Mucosa of rectum (tissue), 2 donors: ENCODE measurements around the gene INVS.

Experiments
- H3K27ac ChIP-seq, 2 donors: one replicate each; pipeline ENCODE4 v1.7.0; 2013; ENCODE audit warnings: inconsistent platforms in 2 of 2, low read depth in 2 of 2, low read length in 2 of 2
- H3K27me3 ChIP-seq, 2 donors: one replicate each; pipeline ENCODE4 v1.7.0; 2013; ENCODE audit warnings: low read length in 2 of 2; ENCODE audit not compliant: control insufficient read depth in 2 of 2, insufficient read depth in 2 of 2
- H3K36me3 ChIP-seq, 2 donors: one replicate each; pipeline ENCODE4 v1.7.0; 2013; ENCODE audit warnings: low read length in 2 of 2; ENCODE audit not compliant: control insufficient read depth in 2 of 2, insufficient read depth in 2 of 2
- H3K4me1 ChIP-seq, 2 donors: one replicate each; pipeline ENCODE4 v1.7.0; 2013; ENCODE audit warnings: low read length in 2 of 2, mild to moderate bottlenecking in 1 of 2; ENCODE audit not compliant: control insufficient read depth in 2 of 2, insufficient read depth in 2 of 2
- H3K4me3 ChIP-seq, 2 donors: one replicate each; pipeline ENCODE4 v1.7.0; 2013; ENCODE audit warnings: low read length in 2 of 2
- H3K9ac ChIP-seq, 2 donors: one replicate each; pipeline ENCODE4 v1.7.0; 2013; ENCODE audit warnings: low read length in 2 of 2, low read depth in 1 of 2, mild to moderate bottlenecking in 1 of 2
- H3K9me3 ChIP-seq, 2 donors: one replicate each; pipeline ENCODE4 v1.7.0; 2013; ENCODE audit warnings: low read length in 2 of 2; ENCODE audit not compliant: control insufficient read depth in 2 of 2
- donor health status: healthy.
- donor health status: Normal muscosa, but diverticular disease.

INVS gene

GRCh38 chr9:100170556-100170955 is 71.5 kb downstream of the INVS start:
- Histone ChIP-seq H3K4me1 (no peaks in the 10 kb centered on the region), H3K9ac (no peak overlapping the region)

GRCh38 chr9:100186356-100186755 is 87.3 kb downstream of the INVS start:
- no peaks in the 10 kb centered on the region for H3K36me3 ChIP-seq
- peaks cover 5 to 8% of the 10 kb centered on the region in 2 donors for H3K9me3 ChIP-seq
- no peak overlapping the region for H3K4me3 ChIP-seq
- no peaks in the 10 kb centered on the region for H3K4me1 ChIP-seq
- H3K27me3 ChIP-seq: no peaks in the 10 kb centered on the region
- no peak overlapping the region for H3K9ac ChIP-seq
- H3K27ac ChIP-seq: no peak overlapping the region

More at GRCh38 chr9:100170556-100170955, 71.5 kb downstream of the INVS start:
- no peaks in the 10 kb centered on the region for H3K27me3 ChIP-seq
- H3K9me3 ChIP-seq: no peaks in the 10 kb centered on the region
- no peaks in the 10 kb centered on the region for H3K36me3 ChIP-seq
- no peak overlapping the region for H3K27ac ChIP-seq
- H3K4me3 ChIP-seq: no peak overlapping the region

- no peaks in the 10 kb centered on the region for H3K27me3 ChIP-seq
These were observed 91.3 kb downstream of the INVS start for GRCh38 chr9:100190339-100190738.

GRCh38 chr9:100191264-100191663 is 92.2 kb downstream of the INVS start:
- Histone ChIP-seq H3K9ac (no peak overlapping the region), H3K4me1 (no peaks in the 10 kb centered on the region), H3K4me3 (no peak overlapping the region), H3K27ac (no peak overlapping the region), H3K36me3 (no peaks in the 10 kb centered on the region), H3K27me3 (no peaks in the 10 kb centered on the region), H3K9me3 (peaks cover 5 to 8% of the 10 kb centered on the region in 2 donors)

More at GRCh38 chr9:100190339-100190738, 91.3 kb downstream of the INVS start:
- Histone ChIP-seq H3K27ac (no peak overlapping the region), H3K9me3 (peaks cover 5 to 8% of the 10 kb centered on the region in 2 donors), H3K9ac (no peak overlapping the region), H3K4me1 (no peaks in the 10 kb centered on the region), H3K4me3 (no peak overlapping the region), H3K36me3 (no peaks in the 10 kb centered on the region)

GRCh38 chr9:100193078-100193477 is 94.0 kb downstream of the INVS start:
- H3K4me3 ChIP-seq: no peak overlapping the region
- peaks cover 0 to 3% of the 10 kb centered on the region in 2 donors for H3K36me3 ChIP-seq
- H3K27me3 ChIP-seq: no peaks in the 10 kb centered on the region
- H3K4me1 ChIP-seq: no peaks in the 10 kb centered on the region
- peaks cover 5 to 8% of the 10 kb centered on the region in 2 donors for H3K9me3 ChIP-seq
- no peak overlapping the region for H3K27ac ChIP-seq
- no peak overlapping the region for H3K9ac ChIP-seq

GRCh38 chr9:100196215-100196614 is 97.2 kb downstream of the INVS start:
- H3K36me3 ChIP-seq: peaks cover 0 to 3% of the 10 kb centered on the region in 2 donors
- H3K9me3 ChIP-seq: no peaks in the 10 kb centered on the region
- H3K27ac ChIP-seq: no peak overlapping the region
- H3K9ac ChIP-seq: no peak overlapping the region
- no peak overlapping the region for H3K4me3 ChIP-seq
- H3K4me1 ChIP-seq: no peaks in the 10 kb centered on the region
- no peaks in the 10 kb centered on the region for H3K27me3 ChIP-seq

- Histone ChIP-seq H3K36me3 (peaks cover 0 to 3% of the 10 kb centered on the region in 2 donors), H3K27ac (no peak overlapping the region), H3K4me1 (no peaks in the 10 kb centered on the region), H3K27me3 (no peaks in the 10 kb centered on the region), H3K4me3 (no peak overlapping the region), H3K9me3 (no peaks in the 10 kb centered on the region), H3K9ac (no peak overlapping the region)
These were observed 97.8 kb downstream of the INVS start for GRCh38 chr9:100196828-100197227.

- H3K9ac ChIP-seq: no peak overlapping the region
- no peak overlapping the region for H3K27ac ChIP-seq
- no peaks in the 10 kb centered on the region for H3K27me3 ChIP-seq
- peaks cover 0 to 3% of the 10 kb centered on the region in 2 donors for H3K36me3 ChIP-seq
- no peak overlapping the region for H3K4me3 ChIP-seq
- H3K4me1 ChIP-seq: no peaks in the 10 kb centered on the region
- H3K9me3 ChIP-seq: no peaks in the 10 kb centered on the region
These were observed 98.5 kb downstream of the INVS start for GRCh38 chr9:100197553-100197952.

- Histone ChIP-seq H3K9ac (no peak overlapping the region), H3K4me1 (no peaks in the 10 kb centered on the region), H3K27ac (no peak overlapping the region), H3K36me3 (no peaks in the 10 kb centered on the region), H3K9me3 (no peaks in the 10 kb centered on the region), H3K27me3 (no peaks in the 10 kb centered on the region), H3K4me3 (no peak overlapping the region)
These were observed 103.8 kb downstream of the INVS start for GRCh38 chr9:100202806-100203205.

GRCh38 chr9:100204796-100205195 is 105.8 kb downstream of the INVS start:
- H3K27me3 ChIP-seq: no peaks in the 10 kb centered on the region
- H3K27ac ChIP-seq: no peak overlapping the region
- no peaks in the 10 kb centered on the region for H3K9me3 ChIP-seq
- H3K9ac ChIP-seq: no peak overlapping the region
- H3K4me3 ChIP-seq: no peak overlapping the region
- no peaks in the 10 kb centered on the region for H3K36me3 ChIP-seq
- H3K4me1 ChIP-seq: no peaks in the 10 kb centered on the region

- Histone ChIP-seq H3K4me1 (no peaks in the 10 kb centered on the region), H3K9ac (no peak overlapping the region), H3K9me3 (no peaks in the 10 kb centered on the region), H3K4me3 (no peak overlapping the region), H3K36me3 (no peaks in the 10 kb centered on the region), H3K27me3 (no peaks in the 10 kb centered on the region), H3K27ac (no peak overlapping the region)
These were observed 107.9 kb downstream of the INVS start for GRCh38 chr9:100206899-100207298.
